GM12892 (cell line): Measurements from ENCODE around the gene CAVIN2.

Experiments
- POLR2A ChIP-seq: IDR thresholded peaks from 2 replicates; pipeline ENCODE4 v1.6.1; 2011; ENCODE audit warnings: low read depth, low read length, control low read depth
- POLR2AphosphoS5 ChIP-seq: IDR thresholded peaks from 2 replicates; pipeline ENCODE4 v1.6.1; 2011; ENCODE audit warnings: low read depth, low read length, control low read depth
- TAF1 ChIP-seq: IDR thresholded peaks from 2 replicates; pipeline ENCODE4 v1.6.1; 2011; ENCODE audit warnings: low read depth, mild to moderate bottlenecking, control low read depth, low read length, borderline replicate concordance

DNA sequence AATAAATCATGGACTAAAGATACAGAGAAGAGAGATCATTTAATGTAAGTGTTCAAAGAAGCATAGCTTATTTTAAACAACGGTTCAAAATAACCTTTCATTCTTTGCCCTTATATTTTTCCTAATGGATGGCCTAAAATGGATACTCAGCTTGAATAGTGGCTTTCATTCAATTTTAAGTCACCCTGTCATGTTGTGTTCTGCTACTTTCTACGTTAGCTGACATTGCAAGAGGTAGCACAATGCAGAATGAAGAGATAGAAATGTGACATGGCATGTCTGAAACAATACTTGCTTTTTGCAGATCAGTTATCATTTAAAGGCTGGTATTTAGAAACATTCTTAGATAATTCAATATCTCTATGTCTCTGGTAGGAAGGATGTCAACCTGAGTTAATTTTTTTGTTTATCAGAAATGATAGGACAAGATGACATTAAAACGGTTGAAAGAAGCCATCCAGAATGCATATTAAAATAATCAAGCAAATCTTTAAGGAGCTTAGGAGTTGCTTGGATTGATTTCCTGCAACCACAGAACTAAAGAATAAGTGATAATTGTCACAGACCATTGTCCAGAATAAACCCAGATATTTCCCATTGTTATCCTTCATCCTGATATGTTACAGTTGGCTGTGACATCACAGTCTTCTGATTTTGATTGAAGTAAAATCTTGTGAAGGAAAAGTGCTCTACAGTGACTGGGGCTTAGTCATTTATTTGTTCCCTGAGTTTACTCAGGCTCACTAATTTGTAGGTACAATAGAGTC is 41.7 kb upstream of the CAVIN2 start:
- TF ChIP-seq POLR2AphosphoS5: no peak
- TF ChIP-seq TAF1: no peak
- no peak for TF ChIP-seq POLR2A
